K562 (cell line): ENCODE results near the gene ATP2A3. TPM values are rescaled to one million over a fixed set of nuclear protein-coding genes. Genes with fewer than 3 reads are reported as not detected.
A peak's percentile ranks its signal among the peaks of the same experiment; 100 is the strongest.

Experiments used
- CREM ChIP-seq: IDR thresholded peaks from 2 replicates; pipeline ENCODE4 v1.6.1; 2014; ENCODE audit warnings: antibody characterized with exemption, low read depth
- GATAD2B ChIP-seq: fragments of 450-650 bp; IDR thresholded peaks from 2 replicates; pipeline ENCODE4 v1.6.1; 2017; ENCODE audit warnings: mild to moderate bottlenecking, borderline replicate concordance
- HNRNPH1 ChIP-seq: fragments of 200-400 bp; formaldehyde crosslinking; optimal IDR thresholded peaks from 2 replicates; pipeline ENCODE3; 2017; ENCODE audit warnings: low read depth, mild to moderate bottlenecking, low read length, moderate library complexity
- ILF3 ChIP-seq: fragments of 450-650 bp; IDR thresholded peaks from 2 replicates; pipeline ENCODE4 v1.6.1; 2018; ENCODE audit warnings: antibody characterized with exemption, mild to moderate bottlenecking, moderate library complexity, borderline replicate concordance
- MAZ ChIP-seq, 2 experiments: fragments of 450-650 bp in 1 of 2; sonication (generic) in 1 of 2; formaldehyde crosslinking; IDR thresholded peaks in 1 of 2; conservative IDR thresholded peaks in 1 of 2; 2 replicates each; pipeline versions ENCODE4 v1.4.0 to v1.5.0; 2020; ENCODE audit warnings: mild to moderate bottlenecking in 1 of 2, missing genetic modification reagents in 1 of 2
- MCM3 ChIP-seq: fragments of 450-650 bp; IDR thresholded peaks from 2 replicates; pipeline ENCODE4 v1.6.1; 2016
- NFIC ChIP-seq: fragments of 450-650 bp; IDR thresholded peaks from 2 replicates; pipeline ENCODE4 v1.6.1; 2017; ENCODE audit warnings: mild to moderate bottlenecking, inconsistent platforms
- NFXL1 ChIP-seq: fragments of 450-650 bp; formaldehyde crosslinking; IDR thresholded peaks from 2 replicates; pipeline ENCODE4 v1.4.0; 2021; ENCODE audit warnings: mild to moderate bottlenecking
- NR2C2 ChIP-seq, 2 experiments: fragments of 200-800 bp in 1 of 2; sonication (Bioruptor generic) in 1 of 2; sonication (generic) in 1 of 2; formaldehyde crosslinking in 1 of 2; IDR thresholded peaks; 2 replicates each; pipeline versions ENCODE4 v1.6.1 to v1.8.0; 2016 to 2022; ENCODE audit warnings: mild to moderate bottlenecking in 1 of 2, missing compliant biosample characterization in 1 of 2, missing genetic modification characterization in 1 of 2, missing genetic modification reagents in 1 of 2
- ZBTB1 ChIP-seq: sonication (generic); formaldehyde crosslinking; IDR thresholded peaks from 2 replicates; pipeline ENCODE4 v1.8.1; 2023; ENCODE audit warnings: missing genetic modification reagents, low read depth, mild to moderate bottlenecking, borderline replicate concordance
- polyA plus RNA-seq, 8 experiments: library from polyadenylated mRNA; depleted of rRNA in 4 of 8; stranded (reverse) in 5 of 8; unstranded in 3 of 8; fragments of >200 nt; fragmentation: Nextera tagmentation in 2 of 8; fragmentation: Illumina TruSeq in 1 of 8; extraction: Ambion mirVana in 2 of 8; extraction: Trizol in 1 of 8; gene quantifications; 2 replicates each; pipeline versions ENCODE4 v1.2.1 to v1.2.3, GENCODE V29; 2011 to 2014; ENCODE audit warnings: inconsistent platforms in 1 of 8, missing spikeins in 1 of 8
- total RNA-seq, 7 experiments: library from RNA; depleted of rRNA in 6 of 7; stranded (reverse); fragments of >200 nt in 6 of 7; fragmentation: Illumina TruSeq in 2 of 7; extraction: Trizol in 2 of 7; gene quantifications; 2 replicates each; pipeline versions ENCODE4 v1.2.1 to v1.2.3, GENCODE V29; 2011 to 2021; ENCODE audit warnings: low replicate concordance in 1 of 7
- TF ChIP-seq, protein P1 (sequence below): fragments of 450-650 bp; IDR thresholded peaks from 2 replicates; pipeline ENCODE4 v1.6.1; 2016; ENCODE audit warnings: mild to moderate bottlenecking, moderate library complexity
- TF ChIP-seq, protein P2 (sequence below): sonication (generic); formaldehyde crosslinking; IDR thresholded peaks from 2 replicates; pipeline ENCODE4 v1.8.1; 2023; ENCODE audit warnings: mild to moderate bottlenecking, missing genetic modification reagents
- TF ChIP-seq, protein P3 (sequence below): fragments of 200-800 bp; sonication (Bioruptor generic); IDR thresholded peaks from 2 replicates; pipeline ENCODE4 v1.6.1; 2017; ENCODE audit warnings: missing genetic modification characterization, missing compliant biosample characterization

The ATP2A3 gene
- total and polyA plus RNA-seq, 9 of the 15 experiments (the other 6 are each of a cell fraction or from before 2014, with no cell fraction given), result 0.65 to 103 (median 31.3) TPM

DNA sequence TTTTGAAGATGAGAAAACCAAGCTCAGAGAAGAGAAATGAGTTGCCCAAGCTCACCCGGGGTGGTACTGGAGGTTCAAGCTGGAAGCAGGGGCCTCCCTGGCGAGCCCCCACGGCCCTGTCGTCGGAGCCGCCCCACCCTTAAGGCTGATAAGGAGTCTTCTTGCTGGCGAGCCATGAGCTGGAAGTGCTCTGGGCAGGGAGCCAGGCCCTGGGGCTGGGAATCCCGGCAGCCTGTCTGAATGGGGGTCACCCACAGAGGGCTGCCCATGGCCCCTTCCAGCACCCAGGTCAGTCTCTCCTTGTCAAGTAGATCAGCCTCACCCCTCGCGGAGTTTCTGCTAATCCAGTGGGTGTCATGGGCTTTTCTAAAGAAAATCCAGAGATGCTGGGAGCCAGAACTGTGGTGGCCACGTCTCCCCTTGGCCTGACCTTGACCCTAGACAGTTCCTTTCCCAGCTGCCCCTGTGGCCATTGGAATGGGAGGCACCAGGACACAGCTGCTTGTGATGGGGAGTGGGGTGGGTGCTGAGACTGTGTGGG, 46.8 kb downstream of the ATP2A3 start (continued):
- TF ChIP-seq, protein P1, sequence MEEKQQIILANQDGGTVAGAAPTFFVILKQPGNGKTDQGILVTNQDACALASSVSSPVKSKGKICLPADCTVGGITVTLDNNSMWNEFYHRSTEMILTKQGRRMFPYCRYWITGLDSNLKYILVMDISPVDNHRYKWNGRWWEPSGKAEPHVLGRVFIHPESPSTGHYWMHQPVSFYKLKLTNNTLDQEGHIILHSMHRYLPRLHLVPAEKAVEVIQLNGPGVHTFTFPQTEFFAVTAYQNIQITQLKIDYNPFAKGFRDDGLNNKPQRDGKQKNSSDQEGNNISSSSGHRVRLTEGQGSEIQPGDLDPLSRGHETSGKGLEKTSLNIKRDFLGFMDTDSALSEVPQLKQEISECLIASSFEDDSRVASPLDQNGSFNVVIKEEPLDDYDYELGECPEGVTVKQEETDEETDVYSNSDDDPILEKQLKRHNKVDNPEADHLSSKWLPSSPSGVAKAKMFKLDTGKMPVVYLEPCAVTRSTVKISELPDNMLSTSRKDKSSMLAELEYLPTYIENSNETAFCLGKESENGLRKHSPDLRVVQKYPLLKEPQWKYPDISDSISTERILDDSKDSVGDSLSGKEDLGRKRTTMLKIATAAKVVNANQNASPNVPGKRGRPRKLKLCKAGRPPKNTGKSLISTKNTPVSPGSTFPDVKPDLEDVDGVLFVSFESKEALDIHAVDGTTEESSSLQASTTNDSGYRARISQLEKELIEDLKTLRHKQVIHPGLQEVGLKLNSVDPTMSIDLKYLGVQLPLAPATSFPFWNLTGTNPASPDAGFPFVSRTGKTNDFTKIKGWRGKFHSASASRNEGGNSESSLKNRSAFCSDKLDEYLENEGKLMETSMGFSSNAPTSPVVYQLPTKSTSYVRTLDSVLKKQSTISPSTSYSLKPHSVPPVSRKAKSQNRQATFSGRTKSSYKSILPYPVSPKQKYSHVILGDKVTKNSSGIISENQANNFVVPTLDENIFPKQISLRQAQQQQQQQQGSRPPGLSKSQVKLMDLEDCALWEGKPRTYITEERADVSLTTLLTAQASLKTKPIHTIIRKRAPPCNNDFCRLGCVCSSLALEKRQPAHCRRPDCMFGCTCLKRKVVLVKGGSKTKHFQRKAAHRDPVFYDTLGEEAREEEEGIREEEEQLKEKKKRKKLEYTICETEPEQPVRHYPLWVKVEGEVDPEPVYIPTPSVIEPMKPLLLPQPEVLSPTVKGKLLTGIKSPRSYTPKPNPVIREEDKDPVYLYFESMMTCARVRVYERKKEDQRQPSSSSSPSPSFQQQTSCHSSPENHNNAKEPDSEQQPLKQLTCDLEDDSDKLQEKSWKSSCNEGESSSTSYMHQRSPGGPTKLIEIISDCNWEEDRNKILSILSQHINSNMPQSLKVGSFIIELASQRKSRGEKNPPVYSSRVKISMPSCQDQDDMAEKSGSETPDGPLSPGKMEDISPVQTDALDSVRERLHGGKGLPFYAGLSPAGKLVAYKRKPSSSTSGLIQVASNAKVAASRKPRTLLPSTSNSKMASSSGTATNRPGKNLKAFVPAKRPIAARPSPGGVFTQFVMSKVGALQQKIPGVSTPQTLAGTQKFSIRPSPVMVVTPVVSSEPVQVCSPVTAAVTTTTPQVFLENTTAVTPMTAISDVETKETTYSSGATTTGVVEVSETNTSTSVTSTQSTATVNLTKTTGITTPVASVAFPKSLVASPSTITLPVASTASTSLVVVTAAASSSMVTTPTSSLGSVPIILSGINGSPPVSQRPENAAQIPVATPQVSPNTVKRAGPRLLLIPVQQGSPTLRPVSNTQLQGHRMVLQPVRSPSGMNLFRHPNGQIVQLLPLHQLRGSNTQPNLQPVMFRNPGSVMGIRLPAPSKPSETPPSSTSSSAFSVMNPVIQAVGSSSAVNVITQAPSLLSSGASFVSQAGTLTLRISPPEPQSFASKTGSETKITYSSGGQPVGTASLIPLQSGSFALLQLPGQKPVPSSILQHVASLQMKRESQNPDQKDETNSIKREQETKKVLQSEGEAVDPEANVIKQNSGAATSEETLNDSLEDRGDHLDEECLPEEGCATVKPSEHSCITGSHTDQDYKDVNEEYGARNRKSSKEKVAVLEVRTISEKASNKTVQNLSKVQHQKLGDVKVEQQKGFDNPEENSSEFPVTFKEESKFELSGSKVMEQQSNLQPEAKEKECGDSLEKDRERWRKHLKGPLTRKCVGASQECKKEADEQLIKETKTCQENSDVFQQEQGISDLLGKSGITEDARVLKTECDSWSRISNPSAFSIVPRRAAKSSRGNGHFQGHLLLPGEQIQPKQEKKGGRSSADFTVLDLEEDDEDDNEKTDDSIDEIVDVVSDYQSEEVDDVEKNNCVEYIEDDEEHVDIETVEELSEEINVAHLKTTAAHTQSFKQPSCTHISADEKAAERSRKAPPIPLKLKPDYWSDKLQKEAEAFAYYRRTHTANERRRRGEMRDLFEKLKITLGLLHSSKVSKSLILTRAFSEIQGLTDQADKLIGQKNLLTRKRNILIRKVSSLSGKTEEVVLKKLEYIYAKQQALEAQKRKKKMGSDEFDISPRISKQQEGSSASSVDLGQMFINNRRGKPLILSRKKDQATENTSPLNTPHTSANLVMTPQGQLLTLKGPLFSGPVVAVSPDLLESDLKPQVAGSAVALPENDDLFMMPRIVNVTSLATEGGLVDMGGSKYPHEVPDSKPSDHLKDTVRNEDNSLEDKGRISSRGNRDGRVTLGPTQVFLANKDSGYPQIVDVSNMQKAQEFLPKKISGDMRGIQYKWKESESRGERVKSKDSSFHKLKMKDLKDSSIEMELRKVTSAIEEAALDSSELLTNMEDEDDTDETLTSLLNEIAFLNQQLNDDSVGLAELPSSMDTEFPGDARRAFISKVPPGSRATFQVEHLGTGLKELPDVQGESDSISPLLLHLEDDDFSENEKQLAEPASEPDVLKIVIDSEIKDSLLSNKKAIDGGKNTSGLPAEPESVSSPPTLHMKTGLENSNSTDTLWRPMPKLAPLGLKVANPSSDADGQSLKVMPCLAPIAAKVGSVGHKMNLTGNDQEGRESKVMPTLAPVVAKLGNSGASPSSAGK, result peak; percentile 63
- peak; percentile 30 to 72; a peak in 1 of 4 replicates for TF ChIP-seq MAZ (CRISPR knock-in tag; conservative IDR thresholded peaks at IDR 0.05 in 1 of 2, IDR thresholded peaks at IDR 0.05 in 1 of 2)
- TF ChIP-seq GATAD2B, result peak; percentile 62; the same call in 1 of the 2 replicates
- TF ChIP-seq, protein P2, sequence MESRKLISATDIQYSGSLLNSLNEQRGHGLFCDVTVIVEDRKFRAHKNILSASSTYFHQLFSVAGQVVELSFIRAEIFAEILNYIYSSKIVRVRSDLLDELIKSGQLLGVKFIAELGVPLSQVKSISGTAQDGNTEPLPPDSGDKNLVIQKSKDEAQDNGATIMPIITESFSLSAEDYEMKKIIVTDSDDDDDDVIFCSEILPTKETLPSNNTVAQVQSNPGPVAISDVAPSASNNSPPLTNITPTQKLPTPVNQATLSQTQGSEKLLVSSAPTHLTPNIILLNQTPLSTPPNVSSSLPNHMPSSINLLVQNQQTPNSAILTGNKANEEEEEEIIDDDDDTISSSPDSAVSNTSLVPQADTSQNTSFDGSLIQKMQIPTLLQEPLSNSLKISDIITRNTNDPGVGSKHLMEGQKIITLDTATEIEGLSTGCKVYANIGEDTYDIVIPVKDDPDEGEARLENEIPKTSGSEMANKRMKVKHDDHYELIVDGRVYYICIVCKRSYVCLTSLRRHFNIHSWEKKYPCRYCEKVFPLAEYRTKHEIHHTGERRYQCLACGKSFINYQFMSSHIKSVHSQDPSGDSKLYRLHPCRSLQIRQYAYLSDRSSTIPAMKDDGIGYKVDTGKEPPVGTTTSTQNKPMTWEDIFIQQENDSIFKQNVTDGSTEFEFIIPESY (CRISPR knock-in tag), result no peak
- no peak for TF ChIP-seq ILF3
- TF ChIP-seq MCM3, result no peak
- peak; percentile 92 for TF ChIP-seq NFIC
- peak; percentile 21; the same call in 1 of the 2 replicates for TF ChIP-seq CREM
- no peak for TF ChIP-seq NR2C2 (CRISPR knock-in tag; IDR thresholded peaks at IDR 0.05)
- TF ChIP-seq NR2C2 (tag; IDR thresholded peaks at IDR 0.05), result peak; percentile 52
- TF ChIP-seq ZBTB1, result no peak
- TF ChIP-seq, protein P3, sequence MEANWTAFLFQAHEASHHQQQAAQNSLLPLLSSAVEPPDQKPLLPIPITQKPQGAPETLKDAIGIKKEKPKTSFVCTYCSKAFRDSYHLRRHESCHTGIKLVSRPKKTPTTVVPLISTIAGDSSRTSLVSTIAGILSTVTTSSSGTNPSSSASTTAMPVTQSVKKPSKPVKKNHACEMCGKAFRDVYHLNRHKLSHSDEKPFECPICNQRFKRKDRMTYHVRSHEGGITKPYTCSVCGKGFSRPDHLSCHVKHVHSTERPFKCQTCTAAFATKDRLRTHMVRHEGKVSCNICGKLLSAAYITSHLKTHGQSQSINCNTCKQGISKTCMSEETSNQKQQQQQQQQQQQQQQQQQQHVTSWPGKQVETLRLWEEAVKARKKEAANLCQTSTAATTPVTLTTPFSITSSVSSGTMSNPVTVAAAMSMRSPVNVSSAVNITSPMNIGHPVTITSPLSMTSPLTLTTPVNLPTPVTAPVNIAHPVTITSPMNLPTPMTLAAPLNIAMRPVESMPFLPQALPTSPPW (CRISPR knock-in tag), result peak; percentile 44; the same call in 1 of the 2 replicates
- TF ChIP-seq NFXL1 (CRISPR knock-in tag), result no peak
- TF ChIP-seq HNRNPH1, result no peak
